NT2/D1 (cell line): Measurements from ENCODE around the gene AKT3.

Source experiments
- DNase-seq: peaks from one replicate; pipeline ENCODE4 v3.0.0-alpha.2; 2011; ENCODE audit warnings: low read depth, low spot score
- H3K27me3 ChIP-seq: 2 replicates; pipeline ENCODE4 v1.6.0; 2011; ENCODE audit warnings: mild to moderate bottlenecking; ENCODE audit not compliant: insufficient read length, insufficient read depth
- H3K36me3 ChIP-seq: 2 replicates; pipeline ENCODE4 v1.6.1; 2011; ENCODE audit warnings: mild to moderate bottlenecking, low read length, mixed read lengths; ENCODE audit not compliant: insufficient read depth, insufficient read length
- H3K4me1 ChIP-seq: 2 replicates; pipeline ENCODE4 v1.5.1; 2011; ENCODE audit not compliant: insufficient read depth, insufficient read length
- H3K4me3 ChIP-seq: 2 replicates; pipeline ENCODE4 v1.5.1; 2011; ENCODE audit warnings: low read depth; ENCODE audit not compliant: insufficient read length
- H3K9ac ChIP-seq: 2 replicates; pipeline ENCODE4 v1.6.0; 2011; ENCODE audit warnings: low read depth; ENCODE audit not compliant: insufficient read length
- H3K9me3 ChIP-seq: 2 replicates; pipeline ENCODE4 v1.5.1; 2011; ENCODE audit warnings: mild to moderate bottlenecking, low read length; ENCODE audit not compliant: insufficient read depth
- SUZ12 ChIP-seq: IDR thresholded peaks from 2 replicates; pipeline ENCODE4 v1.6.1; 2011; ENCODE audit not compliant: insufficient read length, insufficient read depth; ENCODE audit errors: extremely low read depth
- YY1 ChIP-seq: IDR thresholded peaks from 2 replicates; pipeline ENCODE4 v1.6.1; 2011; ENCODE audit not compliant: insufficient read length, insufficient read depth
- ZNF274 ChIP-seq: IDR thresholded peaks from 2 replicates; pipeline ENCODE4 v1.6.1; 2011; ENCODE audit warnings: mild to moderate bottlenecking, low read depth, low read length

Gene AKT3

GRCh38 chr1:243469497-243469896 is 380.5 kb downstream of the AKT3 start:
- Histone ChIP-seq H3K36me3 (no peaks in the 10 kb centered on the region), H3K4me3 (no peak overlapping the region), H3K9me3 (no peaks in the 10 kb centered on the region), H3K9ac (no peak overlapping the region), H3K27me3 (no peaks in the 10 kb centered on the region), H3K4me1 (peaks cover 7% of the 10 kb centered on the region)
- TF ChIP-seq ZNF274 (no peak), SUZ12 (no peak), YY1 (no peak)
- no peak for DNase-seq

GRCh38 chr1:243465738-243466137 is 384.3 kb downstream of the AKT3 start:
- no peak for DNase-seq
- TF ChIP-seq SUZ12 (no peak), YY1 (no peak), ZNF274 (no peak)
- Histone ChIP-seq H3K9ac (no peak overlapping the region), H3K4me3 (no peak overlapping the region), H3K27me3 (no peaks in the 10 kb centered on the region), H3K36me3 (no peaks in the 10 kb centered on the region), H3K4me1 (peaks cover 4% of the 10 kb centered on the region), H3K9me3 (no peaks in the 10 kb centered on the region)

GRCh38 chr1:243465081-243465480 is 385.0 kb downstream of the AKT3 start:
- TF ChIP-seq YY1 (no peak), ZNF274 (no peak)
- DNase-seq, result no peak
- Histone ChIP-seq H3K36me3 (no peaks in the 10 kb centered on the region), H3K9ac (no peak overlapping the region), H3K4me1 (peaks cover 1% of the 10 kb centered on the region), H3K4me3 (no peak overlapping the region), H3K27me3 (no peaks in the 10 kb centered on the region), H3K9me3 (no peaks in the 10 kb centered on the region)

- H3K4me3 ChIP-seq, result no peak overlapping the region
- H3K27me3 ChIP-seq, result no peaks in the 10 kb centered on the region
- no peaks in the 10 kb centered on the region for H3K36me3 ChIP-seq
- DNase-seq, result no peak
- H3K9me3 ChIP-seq, result no peaks in the 10 kb centered on the region
- no peak overlapping the region for H3K9ac ChIP-seq
- no peak for TF ChIP-seq SUZ12
- TF ChIP-seq ZNF274, result no peak
- no peak for TF ChIP-seq YY1
- H3K4me1 ChIP-seq, result no peaks in the 10 kb centered on the region
Observed at GRCh38 chr1:243462929-243463697, 386.9 kb downstream of the AKT3 start.

GRCh38 chr1:243461700-243462099 is 388.3 kb downstream of the AKT3 start:
- Histone ChIP-seq H3K36me3 (no peaks in the 10 kb centered on the region), H3K27me3 (no peaks in the 10 kb centered on the region), H3K9me3 (no peaks in the 10 kb centered on the region), H3K4me1 (no peaks in the 10 kb centered on the region), H3K4me3 (no peak overlapping the region), H3K9ac (no peak overlapping the region)
- no peak for TF ChIP-seq SUZ12
- no peak for TF ChIP-seq ZNF274
- TF ChIP-seq YY1, result no peak
- DNase-seq, result no peak

GRCh38 chr1:243459059-243459458 is 391.0 kb downstream of the AKT3 start:
- H3K36me3 ChIP-seq, result no peaks in the 10 kb centered on the region
- H3K9me3 ChIP-seq, result no peaks in the 10 kb centered on the region
- no peak overlapping the region for H3K4me3 ChIP-seq
- H3K9ac ChIP-seq, result no peak overlapping the region
- no peaks in the 10 kb centered on the region for H3K4me1 ChIP-seq
- no peak for TF ChIP-seq SUZ12
- no peak for TF ChIP-seq YY1
- no peak for TF ChIP-seq ZNF274
- no peaks in the 10 kb centered on the region for H3K27me3 ChIP-seq
- no peak for DNase-seq

- no peaks in the 10 kb centered on the region for H3K27me3 ChIP-seq
- H3K9me3 ChIP-seq, result no peaks in the 10 kb centered on the region
- no peak overlapping the region for H3K9ac ChIP-seq
- no peaks in the 10 kb centered on the region for H3K36me3 ChIP-seq
- TF ChIP-seq ZNF274 (no peak), YY1 (no peak), SUZ12 (no peak)
- no peaks in the 10 kb centered on the region for H3K4me1 ChIP-seq
- no peak overlapping the region for H3K4me3 ChIP-seq
- DNase-seq, result no peak
Observed at GRCh38 chr1:243457363-243457982, 392.6 kb downstream of the AKT3 start.
